PC-3 (cell line): ENCODE results near the gene ABCG5. TPM values are rescaled to one million over a fixed set of nuclear protein-coding genes. Genes with fewer than 3 reads are reported as not detected.

ENCODE experiments used
- ATAC-seq: fragments of 200-7000 bp; cut with Tn5 transposase; 2 replicates; pipeline ENCODE4 v1.9.1; 2020; ENCODE audit warnings: mild to moderate bottlenecking, moderate library complexity
- BruUV-seq: library from RNA; stranded (reverse); fragments of 400-500 nt; replicated peaks from 2 replicates; lab custom pipeline; 2021; lab: Mats Ljungman, UMichigan
- CTCF ChIA-PET: fragments of 300-600 bp; sonication (Branson Sonifier 250); formaldehyde crosslinking; loops from one replicate; lab custom pipeline; 2022; ENCODE audit warnings: antibody characterized with exemption; lab: Charles Lee
- POLR2A ChIA-PET: fragments of 300-600 bp; sonication (Branson Sonifier 250); formaldehyde crosslinking; loops from one replicate; lab custom pipeline; 2022; ENCODE audit warnings: antibody characterized with exemption; ENCODE audit not compliant: unreplicated experiment; lab: Charles Lee
- DNase-seq: peaks from one replicate; pipeline ENCODE4 v3.0.0-alpha.2; 2015
- H2AFZ ChIP-seq: fragments of 300-600 bp; sonication (generic); 2 replicates; pipeline ENCODE4 v1.6.0; 2016; ENCODE audit warnings: antibody characterized with exemption, low read length
- H3F3A ChIP-seq: fragments of 300-600 bp; sonication (generic); one replicate; pipeline ENCODE4 v1.6.0; 2017; ENCODE audit warnings: antibody characterized with exemption, low read length, control low read depth, mild to moderate bottlenecking; ENCODE audit not compliant: unreplicated experiment
- H3K27ac ChIP-seq: fragments of 300-600 bp; sonication (generic); 2 replicates; pipeline ENCODE4 v1.5.1; 2016; ENCODE audit warnings: mild to moderate bottlenecking, low read length
- H3K27me3 ChIP-seq: fragments of 300-600 bp; sonication (generic); 2 replicates; pipeline ENCODE4 v1.6.1; 2016; ENCODE audit warnings: low read length, mixed read lengths
- H3K36me3 ChIP-seq: fragments of 300-600 bp; sonication (generic); 2 replicates; pipeline ENCODE4 v1.6.1; 2016; ENCODE audit warnings: low read depth, mixed run types, low read length, mixed read lengths
- H3K4me1 ChIP-seq: fragments of 300-600 bp; sonication (generic); 2 replicates; pipeline ENCODE4 v1.5.1; 2016; ENCODE audit warnings: low read length; ENCODE audit not compliant: insufficient read depth
- H3K4me2 ChIP-seq: fragments of 300-600 bp; sonication (generic); 2 replicates; pipeline ENCODE4 v1.6.0; 2016; ENCODE audit warnings: low read length
- H3K4me3 ChIP-seq: fragments of 300-600 bp; sonication (generic); 2 replicates; pipeline ENCODE4 v1.5.1; 2016; ENCODE audit warnings: mild to moderate bottlenecking, low read length, mixed read lengths
- H3K79me2 ChIP-seq: fragments of 300-600 bp; sonication (generic); 2 replicates; pipeline ENCODE4 v1.6.1; 2017; ENCODE audit warnings: low read length, mixed read lengths
- H3K9ac ChIP-seq: fragments of 300-600 bp; sonication (generic); 2 replicates; pipeline ENCODE4 v1.6.0; 2016; ENCODE audit warnings: mild to moderate bottlenecking, low read length
- H3K9me2 ChIP-seq: fragments of 300-600 bp; sonication (generic); replicated peaks from 2 replicates; pipeline ENCODE4 v1.6.1; 2016; ENCODE audit warnings: mixed run types, low read length, mixed read lengths
- H3K9me3 ChIP-seq: fragments of 300-600 bp; sonication (generic); 2 replicates; pipeline ENCODE4 v1.6.1; 2016; ENCODE audit warnings: low read length, mixed read lengths
- H4K20me1 ChIP-seq: fragments of 300-600 bp; sonication (generic); 2 replicates; pipeline ENCODE4 v1.6.1; 2016; ENCODE audit warnings: low read length, mixed read lengths
- EZH2 ChIP-seq: fragments of 300-600 bp; sonication (generic); IDR thresholded peaks from one replicate; pipeline ENCODE4 v1.6.1; 2017; ENCODE audit warnings: antibody characterized with exemption, mild to moderate bottlenecking, low read length; ENCODE audit not compliant: unreplicated experiment
- EZH2phosphoT487 ChIP-seq: fragments of 300-600 bp; sonication (generic); IDR thresholded peaks from 2 replicates; pipeline ENCODE4 v1.6.1; 2018; ENCODE audit warnings: mild to moderate bottlenecking, antibody characterized with exemption, low read length, borderline replicate concordance
- intact Hi-C: fragments of 100-400 bp; cut with micrococcal nuclease; formaldehyde crosslinking; loops from 2 replicates; pipeline ENCODE4 v1.9.0; 2023
- total RNA-seq: library from RNA; depleted of rRNA; stranded (reverse); fragments of >200 nt; gene quantifications from 2 replicates; pipeline ENCODE4 v1.2.3, GENCODE V29; 2014
- TF ChIP-seq, protein P1 (sequence below): fragments of 300-600 bp; sonication (generic); conservative IDR thresholded peaks from 2 replicates; pipeline ENCODE4 v1.5.1; 2017; ENCODE audit warnings: antibody characterized with exemption, low read depth, mild to moderate bottlenecking, low read length

Gene ABCG5
- total RNA-seq, 1 experiment from 2014 or later: not detected

DNA sequence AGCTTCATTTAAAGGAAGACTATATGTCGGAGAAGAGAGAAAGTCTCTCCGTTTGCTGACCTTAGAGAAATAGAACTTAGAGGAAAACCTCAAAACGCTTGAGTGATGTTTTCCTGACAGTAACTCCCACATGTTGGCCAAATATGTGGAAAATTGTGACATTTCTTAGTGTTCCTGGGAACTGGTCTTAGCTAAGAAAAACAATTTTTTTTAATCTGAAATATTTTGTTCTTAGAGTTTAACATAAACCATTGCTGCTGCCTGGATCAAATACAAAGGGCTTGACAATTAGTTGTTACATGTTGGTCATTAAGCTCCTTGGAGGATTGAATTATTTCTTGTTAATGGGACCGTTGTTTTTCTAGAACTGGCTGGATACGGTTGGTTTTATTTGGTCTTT is 48.5 kb downstream of the ABCG5 start:
- H3K9ac ChIP-seq: no peak overlapping the region
- intact Hi-C loops: no loop called here
- H3K36me3 ChIP-seq: no peaks in the 10 kb centered on the region
- DNase-seq: no peak
- no peak for ATAC-seq
- H3F3A ChIP-seq: no peaks in the 10 kb centered on the region
- no peak overlapping the region for H2AFZ ChIP-seq
- H3K9me3 ChIP-seq: no peaks in the 10 kb centered on the region
- H3K4me2 ChIP-seq: no peak overlapping the region
- H3K4me1 ChIP-seq: no peaks in the 10 kb centered on the region
- no peak overlapping the region for H3K27ac ChIP-seq
- H3K79me2 ChIP-seq: no peaks in the 10 kb centered on the region
- TF ChIP-seq, protein P1, sequence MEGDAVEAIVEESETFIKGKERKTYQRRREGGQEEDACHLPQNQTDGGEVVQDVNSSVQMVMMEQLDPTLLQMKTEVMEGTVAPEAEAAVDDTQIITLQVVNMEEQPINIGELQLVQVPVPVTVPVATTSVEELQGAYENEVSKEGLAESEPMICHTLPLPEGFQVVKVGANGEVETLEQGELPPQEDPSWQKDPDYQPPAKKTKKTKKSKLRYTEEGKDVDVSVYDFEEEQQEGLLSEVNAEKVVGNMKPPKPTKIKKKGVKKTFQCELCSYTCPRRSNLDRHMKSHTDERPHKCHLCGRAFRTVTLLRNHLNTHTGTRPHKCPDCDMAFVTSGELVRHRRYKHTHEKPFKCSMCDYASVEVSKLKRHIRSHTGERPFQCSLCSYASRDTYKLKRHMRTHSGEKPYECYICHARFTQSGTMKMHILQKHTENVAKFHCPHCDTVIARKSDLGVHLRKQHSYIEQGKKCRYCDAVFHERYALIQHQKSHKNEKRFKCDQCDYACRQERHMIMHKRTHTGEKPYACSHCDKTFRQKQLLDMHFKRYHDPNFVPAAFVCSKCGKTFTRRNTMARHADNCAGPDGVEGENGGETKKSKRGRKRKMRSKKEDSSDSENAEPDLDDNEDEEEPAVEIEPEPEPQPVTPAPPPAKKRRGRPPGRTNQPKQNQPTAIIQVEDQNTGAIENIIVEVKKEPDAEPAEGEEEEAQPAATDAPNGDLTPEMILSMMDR: no peak
- TF ChIP-seq EZH2phosphoT487: no peak
- TF ChIP-seq EZH2: no peak
- POLR2A ChIA-PET: no interaction called here
- H3K27me3 ChIP-seq: no peaks in the 10 kb centered on the region
- H3K9me2 ChIP-seq: no peaks in the 10 kb centered on the region
- no peaks in the 10 kb centered on the region for H4K20me1 ChIP-seq
- CTCF ChIA-PET: no interaction called here
- no TSS peak for BruUV-seq
- H3K4me3 ChIP-seq: no peak overlapping the region

DNA sequence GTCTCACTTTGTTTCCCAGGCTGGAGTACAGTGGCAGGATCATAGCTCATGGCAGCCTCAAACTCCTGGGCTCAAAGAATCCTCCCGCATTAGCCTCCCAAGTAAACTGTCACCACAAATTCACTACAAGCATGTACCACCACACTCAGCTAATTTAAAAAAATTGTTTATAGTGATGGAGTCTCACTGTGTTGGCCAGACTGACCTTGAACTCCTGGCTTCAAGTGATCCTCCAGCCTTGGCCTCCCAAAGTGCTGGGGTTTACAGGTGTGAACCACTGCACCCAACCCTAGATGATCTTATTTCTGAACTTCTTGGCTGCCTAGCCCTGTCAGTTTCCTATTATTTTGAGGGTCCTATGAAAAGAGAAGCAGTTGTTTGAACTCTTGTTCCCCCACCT is 50.0 kb downstream of the ABCG5 start:
- ChIA-PET POLR2A (no interaction called here), CTCF (no interaction called here)
- H3K4me2 ChIP-seq: no peak overlapping the region
- no peak overlapping the region for H3K9ac ChIP-seq
- no peaks in the 10 kb centered on the region for H3K9me2 ChIP-seq
- DNase-seq (no peak), ATAC-seq (no peak)
- H3K79me2 ChIP-seq: no peaks in the 10 kb centered on the region
- H3K4me1 ChIP-seq: no peaks in the 10 kb centered on the region
- intact Hi-C loops: no loop called here
- H2AFZ ChIP-seq: no peak overlapping the region
- H3K4me3 ChIP-seq: no peak overlapping the region
- no peaks in the 10 kb centered on the region for H3K9me3 ChIP-seq
- no peaks in the 10 kb centered on the region for H3K27me3 ChIP-seq
- H3K27ac ChIP-seq: no peak overlapping the region
- TF ChIP-seq EZH2 (no peak), EZH2phosphoT487 (no peak)
- TF ChIP-seq, protein P1: no peak
- H4K20me1 ChIP-seq: no peaks in the 10 kb centered on the region
- no peaks in the 10 kb centered on the region for H3F3A ChIP-seq
- BruUV-seq: no TSS peak
- no peaks in the 10 kb centered on the region for H3K36me3 ChIP-seq

DNA sequence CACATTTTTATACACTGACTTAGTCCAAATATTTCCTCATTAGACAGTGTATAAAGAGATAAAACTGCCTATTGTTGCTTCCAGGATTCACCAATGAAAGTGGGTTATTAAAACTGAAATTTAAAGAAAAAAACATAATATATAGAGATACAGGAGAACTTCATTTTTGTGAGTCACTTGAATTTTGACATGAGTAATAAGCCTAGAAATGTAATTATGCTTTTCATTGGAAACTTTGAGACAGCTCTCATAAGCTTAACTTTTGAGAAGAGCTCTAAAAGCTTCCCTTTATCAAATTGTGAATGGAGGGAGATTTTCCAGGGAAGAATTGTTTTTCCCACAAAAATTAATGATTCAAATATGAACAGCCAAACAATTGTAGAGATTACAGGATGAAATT is 50.7 kb downstream of the ABCG5 start:
- intact Hi-C loops: no loop called here
- DNase-seq: no peak
- BruUV-seq: no TSS peak
- Histone ChIP-seq H2AFZ (no peak overlapping the region), H4K20me1 (no peaks in the 10 kb centered on the region), H3K4me3 (no peak overlapping the region), H3K4me2 (no peak overlapping the region), H3F3A (no peaks in the 10 kb centered on the region), H3K36me3 (no peaks in the 10 kb centered on the region), H3K27ac (no peak overlapping the region), H3K9me2 (no peaks in the 10 kb centered on the region), H3K4me1 (no peaks in the 10 kb centered on the region), H3K9me3 (no peaks in the 10 kb centered on the region), H3K9ac (no peak overlapping the region), H3K79me2 (no peaks in the 10 kb centered on the region), H3K27me3 (no peaks in the 10 kb centered on the region)
- TF ChIP-seq, protein P1: no peak
- TF ChIP-seq EZH2phosphoT487 (no peak), EZH2 (no peak)
- ATAC-seq: no peak
- ChIA-PET CTCF (no interaction called here), POLR2A (no interaction called here)
